Aorta (tissue), 5 donors: ENCODE results near the gene UBA1. TPM values are rescaled to one million over a fixed set of nuclear protein-coding genes. Genes with fewer than 3 reads are reported as not detected.

Experiments
- ATAC-seq: fragments of 200-7000 bp; cut with Tn5 transposase; one replicate; pipeline ENCODE4 v1.9.1; 2022; ENCODE audit warnings: moderate library complexity; ENCODE audit not compliant: low FRiP score
- DNase-seq, 2 donors: peaks; one replicate each; pipeline ENCODE4 v3.0.0-alpha.2; 2020
- H3K27ac ChIP-seq, 2 donors: one replicate each; pipeline ENCODE4 v1.5.1; 2013; ENCODE audit warnings: low read length in 2 of 2, mild to moderate bottlenecking in 2 of 2, moderate library complexity in 2 of 2, control low read depth in 1 of 2, inconsistent platforms in 1 of 2, low read depth in 1 of 2
- H3K27me3 ChIP-seq, 2 donors: one replicate each; pipeline ENCODE4 v1.6.1; 2013; ENCODE audit warnings: control low read depth in 1 of 2, low read length in 1 of 2, mild to moderate bottlenecking in 1 of 2, moderate library complexity in 1 of 2; ENCODE audit not compliant: insufficient read depth in 2 of 2, control insufficient read depth in 1 of 2
- H3K36me3 ChIP-seq, 2 donors: one replicate each; pipeline ENCODE4 v1.6.1; 2013; ENCODE audit warnings: control low read depth in 1 of 2, low read length in 1 of 2, mild to moderate bottlenecking in 1 of 2; ENCODE audit not compliant: insufficient read depth in 2 of 2, control insufficient read depth in 1 of 2
- H3K4me1 ChIP-seq, 2 donors: one replicate each; pipeline ENCODE4 v1.6.1; 2013; ENCODE audit warnings: low read length in 2 of 2, control low read depth in 1 of 2, mild to moderate bottlenecking in 1 of 2, moderate library complexity in 1 of 2; ENCODE audit not compliant: insufficient read depth in 2 of 2, control insufficient read depth in 1 of 2
- H3K4me3 ChIP-seq, 2 donors: one replicate each; pipeline ENCODE4 v1.5.1; 2013; ENCODE audit warnings: low read length in 2 of 2, control low read depth in 1 of 2, mild to moderate bottlenecking in 1 of 2
- H3K9me3 ChIP-seq: one replicate; pipeline ENCODE4 v1.6.1; 2013; ENCODE audit warnings: mild to moderate bottlenecking, low read length; ENCODE audit not compliant: control insufficient read depth
- whole genome bisulfite sequencing, 2 donors: extraction: QIAGEN DNeasy Blood & Tissue Kit; methylation state at CpG; one replicate each; pipeline ENCODE4 v1.1.7; 2013; 5-methylcytosine and 5-hydroxymethylcytosine counted together
- intact Hi-C, 2 donors: fragments of 100-400 bp; cut with DNase I; formaldehyde crosslinking; loops; one replicate each; pipeline versions ENCODE4 v1.14.2 to v1.15.0; 2022
- polyA plus RNA-seq, 2 donors: library from polyadenylated mRNA; stranded (reverse); fragments of 200-250 nt; gene quantifications; one replicate each; pipeline ENCODE4 v1.2.3, GENCODE V29; 2013
- total RNA-seq, 2 donors: library from RNA; stranded (reverse); fragmentation: NEBNext Ultra II Directional; extraction: Animal tissue kit (Norgen Biotek cat#: 25700); gene quantifications; one replicate each; pipeline ENCODE4 v1.2.1, GENCODE V29; 2021
- donor health status: healthy with polysubstance abuse.
- donor health status: Bipolar disorder and iron deficiency.
- donor health status: DM: no; HTN: no; CAD: no.
- donor health status: DM: no; HTN: no; CAD: no.
- donor health status: DM: yes; HTN: yes; CAD: no.

The UBA1 gene
- total and polyA plus RNA-seq, 4 donors, result 33.8 to 167 (median 135) TPM

GRCh38 chrX:47226071-47226470, 32.4 kb downstream of the UBA1 start:
- WGBS, 2 donors, result 81 to 91% methylated on average over 6 of the region's 6 CpGs
- H3K36me3 ChIP-seq, result peaks cover 0 to 4% of the 10 kb centered on the region in 2 donors
- H3K4me3 ChIP-seq, result no peak overlapping the region
- ATAC-seq, result no peak
- H3K9me3 ChIP-seq, result no peaks in the 10 kb centered on the region
- intact Hi-C loops, result no loop called here
- no peaks in the 10 kb centered on the region for H3K27me3 ChIP-seq
- DNase-seq, result peak in 1 of 2 donors; percentile 45
- no peak overlapping the region for H3K27ac ChIP-seq
- H3K4me1 ChIP-seq, result no peaks in the 10 kb centered on the region

DNA sequence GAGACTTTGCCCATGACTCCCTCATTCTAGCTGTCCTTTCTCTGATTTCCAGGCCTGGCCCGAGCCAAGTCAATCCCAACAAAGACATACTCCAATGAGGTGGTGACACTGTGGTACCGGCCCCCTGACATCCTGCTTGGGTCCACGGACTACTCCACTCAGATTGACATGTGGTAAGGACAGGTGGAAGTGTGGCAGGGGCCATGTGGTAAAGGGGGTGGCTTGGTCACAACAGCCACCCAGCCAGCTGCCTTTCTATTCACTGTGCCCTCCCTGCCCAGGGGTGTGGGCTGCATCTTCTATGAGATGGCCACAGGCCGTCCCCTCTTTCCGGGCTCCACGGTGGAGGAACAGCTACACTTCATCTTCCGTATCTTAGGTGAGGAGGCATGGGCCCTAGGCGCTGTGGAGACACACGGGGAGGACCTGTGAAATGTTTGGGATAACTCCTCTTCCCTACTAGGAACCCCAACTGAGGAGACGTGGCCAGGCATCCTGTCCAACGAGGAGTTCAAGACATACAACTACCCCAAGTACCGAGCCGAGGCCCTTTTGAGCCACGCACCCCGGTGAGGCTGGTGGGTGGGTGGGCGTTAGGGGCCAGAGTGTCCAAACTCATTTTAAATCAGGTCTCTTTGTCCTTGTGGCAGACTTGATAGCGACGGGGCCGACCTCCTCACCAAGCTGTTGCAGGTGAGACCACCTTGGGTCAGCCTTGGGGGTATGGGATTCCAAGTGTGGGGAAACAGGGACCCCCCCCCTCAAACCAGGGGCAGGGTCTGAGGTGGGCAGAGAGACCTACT, 33.1 kb downstream of the UBA1 start:
- H3K27me3 ChIP-seq, result no peaks in the 10 kb centered on the region
- WGBS, 2 donors, result 87 to 94% methylated on average over 19 of the region's 19 CpGs
- DNase-seq (peak in 1 of 2 donors; percentile 60), ATAC-seq (no peak)
- H3K9me3 ChIP-seq, result no peaks in the 10 kb centered on the region
- no peaks in the 10 kb centered on the region for H3K4me1 ChIP-seq
- H3K27ac ChIP-seq, result no peak overlapping the region
- intact Hi-C loops, result no loop called here
- peaks cover 0 to 4% of the 10 kb centered on the region in 2 donors for H3K36me3 ChIP-seq
- H3K4me3 ChIP-seq, result no peak overlapping the region

GRCh38 chrX:47227334-47227583, 33.6 kb downstream of the UBA1 start:
- peak in 1 of 2 donors; percentile 45 for DNase-seq
- H3K4me1 ChIP-seq, result no peaks in the 10 kb centered on the region
- intact Hi-C loops, result no loop called here
- no peaks in the 10 kb centered on the region for H3K27me3 ChIP-seq
- no peak for ATAC-seq
- H3K36me3 ChIP-seq, result peaks cover 0 to 4% of the 10 kb centered on the region in 2 donors
- no peak overlapping the region for H3K27ac ChIP-seq
- H3K4me3 ChIP-seq, result no peak overlapping the region
- WGBS, 2 donors, result 90 to 91% methylated on average over 9 of the region's 9 CpGs
- no peaks in the 10 kb centered on the region for H3K9me3 ChIP-seq

GRCh38 chrX:47228550-47229270, 35.1 kb downstream of the UBA1 start:
- 92 to 95% methylated on average over 12 of the region's 12 CpGs for WGBS, 2 donors
- no peak for ATAC-seq
- intact Hi-C loops, result no loop called here
- no peaks in the 10 kb centered on the region for H3K27me3 ChIP-seq
- DNase-seq, result peak in 1 of 2 donors; percentile 67
- H3K9me3 ChIP-seq, result no peaks in the 10 kb centered on the region
- H3K4me3 ChIP-seq, result no peak overlapping the region
- no peaks in the 10 kb centered on the region for H3K4me1 ChIP-seq
- peaks cover 0 to 4% of the 10 kb centered on the region in 2 donors for H3K36me3 ChIP-seq
- no peak overlapping the region for H3K27ac ChIP-seq

- Histone ChIP-seq H3K36me3 (peaks cover 0 to 4% of the 10 kb centered on the region in 2 donors), H3K27me3 (no peaks in the 10 kb centered on the region), H3K9me3 (no peaks in the 10 kb centered on the region), H3K27ac (no peak overlapping the region), H3K4me3 (no peak overlapping the region), H3K4me1 (no peaks in the 10 kb centered on the region)
- DNase-seq, result peak in 1 of 2 donors; percentile 59
- intact Hi-C loops, result no loop called here
- no peak for ATAC-seq
- WGBS, 2 donors, result 87 to 97% methylated on average over 6 of the region's 6 CpGs
Observed at GRCh38 chrX:47229427-47229826, 35.8 kb downstream of the UBA1 start.

- WGBS, 2 donors, result 84 to 89% methylated on average over 5 of the region's 5 CpGs
- no peaks in the 10 kb centered on the region for H3K27me3 ChIP-seq
- intact Hi-C loops, result loop anchor here in 1 of 2 donors (5.0 kb wide), 1 partner anchor 132 kb away; no protein-coding TSS in a partner anchor
Observed at GRCh38 chrX:47230136-47230868, 36.7 kb downstream of the UBA1 start.

GRCh38 chrX:47231167-47231566, 37.5 kb downstream of the UBA1 start:
- no peaks in the 10 kb centered on the region for H3K27me3 ChIP-seq
- DNase-seq, result peak in 1 of 2 donors; percentile 10
- intact Hi-C loops, result loop anchor here in 1 of 2 donors (5.0 kb wide), 1 partner anchor 131 kb away; no protein-coding TSS in a partner anchor
- ATAC-seq, result no peak
- H3K36me3 ChIP-seq, result peaks cover 0 to 2% of the 10 kb centered on the region in 2 donors
- no peaks in the 10 kb centered on the region for H3K4me1 ChIP-seq
- 74 to 80% methylated on average over 2 of the region's 2 CpGs for WGBS, 2 donors
- H3K4me3 ChIP-seq, result no peak overlapping the region
- H3K27ac ChIP-seq, result no peak overlapping the region
- no peaks in the 10 kb centered on the region for H3K9me3 ChIP-seq

More at GRCh38 chrX:47230136-47230868, 36.7 kb downstream of the UBA1 start:
- peaks cover 0 to 2% of the 10 kb centered on the region in 2 donors for H3K36me3 ChIP-seq
- no peaks in the 10 kb centered on the region for H3K9me3 ChIP-seq
- ATAC-seq (no peak), DNase-seq (peak in 1 of 2 donors; percentile 40)
- H3K4me3 ChIP-seq, result no peak overlapping the region
- no peaks in the 10 kb centered on the region for H3K4me1 ChIP-seq
- no peak overlapping the region for H3K27ac ChIP-seq

GRCh38 chrX:47232197-47232802, 38.7 kb downstream of the UBA1 start:
- H3K4me3 ChIP-seq, result peak overlapping the region; percentile 45 to 82
- intact Hi-C loops, result loop anchor here in 1 of 2 donors (5.0 kb wide), 1 partner anchor 130 kb away; no protein-coding TSS in a partner anchor
- no peaks in the 10 kb centered on the region for H3K36me3 ChIP-seq
- H3K27me3 ChIP-seq, result no peaks in the 10 kb centered on the region
- no peaks in the 10 kb centered on the region for H3K4me1 ChIP-seq
- 56 to 70% methylated on average over 8 of the region's 8 CpGs for WGBS, 2 donors
- H3K27ac ChIP-seq, result peak overlapping the region; percentile 57 to 99
- no peaks in the 10 kb centered on the region for H3K9me3 ChIP-seq
- ATAC-seq, result no peak
- peak in 1 of 2 donors; percentile 6 for DNase-seq
